ENCODE data around the gene SLC35B1. TPM values are rescaled to one million over a fixed set of nuclear protein-coding genes. Genes with fewer than 3 reads are reported as not detected.

SLC35B1 gene
- total and polyA plus RNA-seq, 2 donors (not counting 3 experiments of a cell fraction or from before 2014, with no cell fraction given) = 87.0 to 142 TPM

- Histone ChIP-seq H3K79me2 (ENCODE audit: control insufficient read depth, insufficient read depth, low read length) (no peaks in the 10 kb centered on the region), H3K4me1 (ENCODE audit: control insufficient read depth, extremely low read depth, insufficient read depth, low read length) (peaks cover 10% of the 10 kb centered on the region), H3K27me3 (ENCODE audit: control insufficient read depth in 2 of 2, insufficient read depth in 2 of 2, low read length in 2 of 2) (no peaks in the 10 kb centered on the region), H3K9me3 (replicated peaks; ENCODE audit: control insufficient read depth, insufficient read depth, low read length) (no peaks in the 10 kb centered on the region), H4K20me1 (replicated peaks; ENCODE audit: control insufficient read depth, extremely low read depth, insufficient read depth, low read length) (no peaks in the 10 kb centered on the region), H3K4me3 (replicated peaks in 1 of 3; ENCODE audit: insufficient read depth in 1 of 3, low read depth in 1 of 3, low read length in 3 of 3) (no peak overlapping the region), H2AFZ (ENCODE audit: low read depth, low read length) (no peak overlapping the region), H3K9me1 (replicated peaks; ENCODE audit: control insufficient read depth, extremely low read depth, insufficient read depth, low read length) (no peaks in the 10 kb centered on the region), H3K4me2 (ENCODE audit: insufficient read depth, low read length) (no peak overlapping the region), H3K27ac (ENCODE audit: insufficient read depth, low read depth, low read length) (no peak overlapping the region), H3K36me3 (ENCODE audit: control insufficient read depth in 2 of 2, extremely low read depth in 1 of 2, insufficient read depth in 2 of 2, low read length in 2 of 2) (peaks cover 0 to 17% of the 10 kb centered on the region in 2 experiments), H3K9ac (replicated peaks; ENCODE audit: extremely low read depth, insufficient read depth, low read length) (no peak overlapping the region)
- intact Hi-C loops (cut with micrococcal nuclease) (no loop called here), dilution Hi-C loops (cut with MboI; ENCODE audit: extremely low pct_ligation_motif_present, low sequenced_read_pairs) (no loop called here)
- no TSS peak for BruUV-seq (replicated peaks)
- TF ChIP-seq MYC (IDR thresholded peaks at IDR 0.05; ENCODE audit: low read depth, low read length) (no peak), FOS (IDR thresholded peaks at IDR 0.05; ENCODE audit: borderline replicate concordance, insufficient read depth, low read length) (no peak), JUN (IDR thresholded peaks at IDR 0.05; ENCODE audit: borderline replicate concordance, insufficient read depth, insufficient read length, low read depth) (no peak), EZH2 (IDR thresholded peaks at IDR 0.05; ENCODE audit: borderline replicate concordance, low read depth, low read length, severe bottlenecking) (no peak), POLR2A (IDR thresholded peaks at IDR 0.05; ENCODE audit: low read depth, low read length) (no peak), GATA2 (IDR thresholded peaks at IDR 0.05; ENCODE audit: insufficient read depth, insufficient read length, low read depth, low read length) (no peak), POLR2AphosphoS5 (IDR thresholded peaks at IDR 0.05; ENCODE audit: insufficient read depth, low read depth, low read length) (no peak)
- TF ChIP-seq, protein P1, sequence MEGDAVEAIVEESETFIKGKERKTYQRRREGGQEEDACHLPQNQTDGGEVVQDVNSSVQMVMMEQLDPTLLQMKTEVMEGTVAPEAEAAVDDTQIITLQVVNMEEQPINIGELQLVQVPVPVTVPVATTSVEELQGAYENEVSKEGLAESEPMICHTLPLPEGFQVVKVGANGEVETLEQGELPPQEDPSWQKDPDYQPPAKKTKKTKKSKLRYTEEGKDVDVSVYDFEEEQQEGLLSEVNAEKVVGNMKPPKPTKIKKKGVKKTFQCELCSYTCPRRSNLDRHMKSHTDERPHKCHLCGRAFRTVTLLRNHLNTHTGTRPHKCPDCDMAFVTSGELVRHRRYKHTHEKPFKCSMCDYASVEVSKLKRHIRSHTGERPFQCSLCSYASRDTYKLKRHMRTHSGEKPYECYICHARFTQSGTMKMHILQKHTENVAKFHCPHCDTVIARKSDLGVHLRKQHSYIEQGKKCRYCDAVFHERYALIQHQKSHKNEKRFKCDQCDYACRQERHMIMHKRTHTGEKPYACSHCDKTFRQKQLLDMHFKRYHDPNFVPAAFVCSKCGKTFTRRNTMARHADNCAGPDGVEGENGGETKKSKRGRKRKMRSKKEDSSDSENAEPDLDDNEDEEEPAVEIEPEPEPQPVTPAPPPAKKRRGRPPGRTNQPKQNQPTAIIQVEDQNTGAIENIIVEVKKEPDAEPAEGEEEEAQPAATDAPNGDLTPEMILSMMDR (IDR thresholded peaks at IDR 0.05; ENCODE audit: extremely low read depth in 1 of 2, insufficient read depth in 1 of 2, low read depth in 1 of 2, low read length in 2 of 2) = no peak
- TF ChIP-seq, protein P2, sequence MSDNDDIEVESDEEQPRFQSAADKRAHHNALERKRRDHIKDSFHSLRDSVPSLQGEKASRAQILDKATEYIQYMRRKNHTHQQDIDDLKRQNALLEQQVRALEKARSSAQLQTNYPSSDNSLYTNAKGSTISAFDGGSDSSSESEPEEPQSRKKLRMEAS (IDR thresholded peaks at IDR 0.05; ENCODE audit: insufficient read depth, insufficient read length) = no peak
- no peak for FAIRE-seq
- ChIA-PET POLR2A (interaction anchor here (1.2 kb wide), 1 partner anchor 48 kb away, joined by 8 read pairs; the partner anchor contains the start of gene FAM117A), CTCF (interaction anchor here (1.1 to 2.0 kb wide), 5 partner anchors 139 to 159 kb away, joined by 3 to 7 read pairs (median 4); partner anchors contain the start of gene NXPH3)
- no peak for DNase-seq (ENCODE audit: low read depth, low spot score)
Observed at GRCh38 chr17:49715717-49716279, 8.0 kb upstream of the SLC35B1 start.

Data from endothelial cell of umbilical vein (primary cell).